DMS53 treated with DMSO at 0.1 percent for 48 hours (cell line): Measurements from ENCODE around the gene DLGAP4.

Experiments used
- DNase-seq: peaks from one replicate; lab custom pipeline; 2025; ENCODE audit not compliant: unreplicated experiment; lab: John Stamatoyannopoulos, UW

Gene DLGAP4, protein sequence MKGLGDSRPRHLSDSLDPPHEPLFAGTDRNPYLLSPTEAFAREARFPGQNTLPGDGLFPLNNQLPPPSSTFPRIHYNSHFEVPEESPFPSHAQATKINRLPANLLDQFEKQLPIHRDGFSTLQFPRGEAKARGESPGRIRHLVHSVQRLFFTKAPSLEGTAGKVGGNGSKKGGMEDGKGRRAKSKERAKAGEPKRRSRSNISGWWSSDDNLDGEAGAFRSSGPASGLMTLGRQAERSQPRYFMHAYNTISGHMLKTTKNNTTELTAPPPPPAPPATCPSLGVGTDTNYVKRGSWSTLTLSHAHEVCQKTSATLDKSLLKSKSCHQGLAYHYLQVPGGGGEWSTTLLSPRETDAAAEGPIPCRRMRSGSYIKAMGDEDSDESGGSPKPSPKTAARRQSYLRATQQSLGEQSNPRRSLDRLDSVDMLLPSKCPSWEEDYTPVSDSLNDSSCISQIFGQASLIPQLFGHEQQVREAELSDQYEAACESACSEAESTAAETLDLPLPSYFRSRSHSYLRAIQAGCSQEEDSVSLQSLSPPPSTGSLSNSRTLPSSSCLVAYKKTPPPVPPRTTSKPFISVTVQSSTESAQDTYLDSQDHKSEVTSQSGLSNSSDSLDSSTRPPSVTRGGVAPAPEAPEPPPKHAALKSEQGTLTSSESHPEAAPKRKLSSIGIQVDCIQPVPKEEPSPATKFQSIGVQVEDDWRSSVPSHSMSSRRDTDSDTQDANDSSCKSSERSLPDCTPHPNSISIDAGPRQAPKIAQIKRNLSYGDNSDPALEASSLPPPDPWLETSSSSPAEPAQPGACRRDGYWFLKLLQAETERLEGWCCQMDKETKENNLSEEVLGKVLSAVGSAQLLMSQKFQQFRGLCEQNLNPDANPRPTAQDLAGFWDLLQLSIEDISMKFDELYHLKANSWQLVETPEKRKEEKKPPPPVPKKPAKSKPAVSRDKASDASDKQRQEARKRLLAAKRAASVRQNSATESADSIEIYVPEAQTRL

DNA sequence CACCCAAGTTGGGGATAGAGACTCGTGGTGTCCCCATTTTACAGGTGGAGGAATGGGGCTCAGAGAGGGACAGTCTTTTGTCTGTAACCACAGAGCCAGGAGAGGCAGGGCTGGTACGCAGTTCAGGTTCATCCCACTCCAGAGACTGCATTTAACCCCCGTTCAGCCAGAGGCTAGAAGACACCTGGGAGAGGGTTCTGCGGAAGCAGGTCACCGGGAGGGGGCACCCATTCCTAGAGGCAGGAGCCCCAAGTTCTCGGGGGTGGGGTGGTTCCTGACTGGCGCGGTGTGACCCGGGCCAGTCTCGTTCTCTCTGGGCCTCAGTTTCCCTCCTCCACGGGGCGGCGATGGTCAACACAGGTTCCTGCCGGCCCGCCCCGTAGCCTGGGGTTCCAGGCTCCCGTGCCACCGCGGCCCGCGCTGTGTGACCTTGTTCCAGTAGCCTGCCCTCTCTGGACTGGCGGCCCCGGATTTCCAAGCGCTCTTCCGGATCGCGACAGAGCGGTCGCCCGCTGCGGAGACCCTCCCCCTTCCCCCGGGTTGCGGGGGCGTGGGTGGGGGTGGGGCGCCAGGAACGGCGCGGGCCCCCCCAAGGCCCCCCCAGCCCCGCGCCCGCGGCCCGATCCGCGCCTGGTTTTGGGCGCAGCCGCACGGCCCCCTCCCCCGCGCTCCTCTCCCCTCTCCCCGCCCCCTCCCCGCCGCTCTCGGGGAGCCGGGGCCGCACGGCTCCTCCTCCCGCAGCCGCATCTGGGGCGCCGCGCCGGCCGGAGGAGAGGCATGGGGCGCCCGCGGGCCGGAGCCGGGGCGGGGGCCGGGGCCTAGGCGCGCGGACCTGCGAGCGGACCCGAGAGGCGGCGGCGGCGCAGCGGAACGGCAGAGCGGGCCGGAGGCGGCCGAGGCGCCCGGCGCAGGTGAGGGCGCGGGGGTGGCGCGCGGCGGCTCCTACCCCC, at the start of gene DLGAP4:
Gene DLGAP4 (plus strand): TSS at position 738 of the 950 bp plus-strand sequence. CDS start 125,379 bp downstream, outside the sequence.
- DNase-seq = no peak

DNA sequence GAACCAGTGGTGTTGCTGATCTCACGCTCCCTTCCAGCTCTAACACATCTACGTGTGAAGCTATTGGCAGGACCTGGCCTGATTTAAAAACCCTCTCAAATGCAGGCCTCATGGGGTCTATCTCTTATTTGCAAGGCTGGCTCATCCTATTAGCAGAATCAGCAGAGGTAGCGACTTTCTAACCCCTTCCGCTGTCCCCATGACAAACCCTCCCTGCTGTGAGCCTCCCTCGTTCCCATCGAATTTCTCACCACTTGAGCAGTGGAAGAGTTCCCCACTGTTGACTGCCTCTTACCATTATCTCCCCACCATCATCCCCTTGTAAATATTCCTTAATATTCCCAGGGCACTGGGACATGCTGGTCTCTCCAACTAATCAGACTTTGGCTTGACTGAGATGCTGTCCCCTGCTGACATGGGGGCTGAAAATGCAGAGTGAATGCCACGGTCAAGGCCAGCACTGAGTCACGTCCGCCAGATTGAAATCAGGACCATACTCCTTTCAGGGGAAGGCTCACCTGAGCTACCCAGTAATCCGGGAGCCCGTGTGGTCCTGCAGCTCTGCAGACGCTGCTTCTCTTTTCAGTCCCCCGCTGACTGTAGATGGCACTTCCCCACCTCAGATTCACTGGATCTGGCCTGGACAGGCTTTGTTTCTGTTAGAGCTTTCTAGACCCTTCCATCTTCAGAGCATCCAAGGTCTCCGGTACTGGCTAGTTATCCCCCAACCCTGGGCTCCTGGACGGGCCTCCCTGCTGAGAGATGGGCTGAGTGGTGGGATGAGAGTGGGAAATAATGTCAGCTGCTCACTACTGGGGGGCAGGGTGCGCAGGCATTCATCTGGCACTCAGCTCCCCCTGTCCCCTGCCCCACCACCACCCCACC, 46.7 kb upstream of the DLGAP4 start:
- DNase-seq = no peak

DNA sequence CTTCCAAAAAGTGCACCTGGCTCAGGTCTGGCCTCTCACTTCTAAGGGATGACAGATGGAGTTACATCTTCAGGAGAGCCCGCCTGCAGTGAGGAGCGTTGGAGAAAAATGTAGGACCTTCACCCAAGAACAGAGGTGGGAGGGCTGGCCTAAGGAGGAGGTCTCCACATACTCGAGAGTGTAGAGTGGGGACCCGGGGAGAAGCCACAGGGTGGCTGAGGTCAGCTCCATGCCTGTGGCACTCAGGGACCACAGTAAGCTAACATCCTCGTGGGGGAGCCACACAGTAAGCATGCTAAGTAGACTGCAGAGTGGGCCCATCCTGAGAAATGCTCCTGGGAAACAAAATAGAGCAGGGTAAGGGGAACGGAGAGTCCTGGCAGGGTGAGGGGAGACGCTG, 45.8 kb upstream of the DLGAP4 start:
- no peak for DNase-seq

DNA sequence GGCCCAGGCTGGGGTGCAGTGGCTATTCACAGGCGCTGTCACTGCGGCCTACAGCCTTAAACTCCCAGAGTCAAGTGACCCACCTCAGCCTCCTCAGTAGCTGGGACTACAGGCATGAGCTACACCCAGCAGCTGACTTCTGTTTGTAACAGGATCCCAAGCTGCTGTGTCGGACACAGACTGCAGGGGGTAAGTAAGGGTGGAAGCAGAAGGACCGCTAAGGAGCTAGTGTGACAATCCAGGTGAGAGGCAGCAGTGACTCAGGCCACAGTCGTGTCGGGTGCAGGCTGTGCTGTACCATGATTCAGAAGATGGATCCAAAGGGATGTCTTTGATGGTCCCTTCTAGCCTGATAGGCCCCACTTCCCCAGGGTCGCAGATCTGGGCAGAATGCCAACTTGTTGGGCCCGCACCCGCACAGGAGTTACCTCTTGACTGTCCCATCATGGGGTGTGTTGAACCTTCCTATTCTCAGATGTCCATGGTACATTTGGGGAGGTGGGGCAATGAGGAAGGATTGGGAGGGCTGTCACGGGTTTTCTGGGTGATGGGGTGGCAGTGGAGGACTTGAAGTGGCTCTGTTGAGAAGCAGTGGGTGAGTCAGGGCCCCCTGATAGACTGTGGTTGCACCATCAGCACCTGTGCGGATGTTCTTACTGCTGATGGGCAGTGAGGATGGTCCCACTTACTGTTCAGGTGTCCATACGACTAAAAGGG, 44.6 kb upstream of the DLGAP4 start:
- DNase-seq = no peak

DNA sequence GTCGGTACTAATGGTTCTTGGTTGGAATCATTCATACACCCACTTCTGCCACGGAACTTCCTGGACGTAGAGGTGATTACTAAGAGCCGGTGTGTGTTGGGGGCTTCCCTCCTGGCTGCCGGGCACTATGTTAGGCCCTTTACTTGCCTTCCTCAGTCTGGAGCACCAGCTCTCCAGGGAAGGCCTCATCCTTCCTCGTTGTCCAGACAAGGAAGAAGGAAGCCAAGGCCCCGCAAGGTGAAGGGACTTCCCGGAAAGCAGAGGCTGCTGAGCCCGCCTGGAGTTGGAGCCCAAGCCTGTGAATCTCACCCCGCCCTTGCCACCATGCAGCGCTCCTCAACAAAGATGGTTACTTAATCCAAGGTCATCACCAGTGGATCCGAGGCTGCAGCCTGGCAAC, 43.7 kb upstream of the DLGAP4 start:
- no peak for DNase-seq

DNA sequence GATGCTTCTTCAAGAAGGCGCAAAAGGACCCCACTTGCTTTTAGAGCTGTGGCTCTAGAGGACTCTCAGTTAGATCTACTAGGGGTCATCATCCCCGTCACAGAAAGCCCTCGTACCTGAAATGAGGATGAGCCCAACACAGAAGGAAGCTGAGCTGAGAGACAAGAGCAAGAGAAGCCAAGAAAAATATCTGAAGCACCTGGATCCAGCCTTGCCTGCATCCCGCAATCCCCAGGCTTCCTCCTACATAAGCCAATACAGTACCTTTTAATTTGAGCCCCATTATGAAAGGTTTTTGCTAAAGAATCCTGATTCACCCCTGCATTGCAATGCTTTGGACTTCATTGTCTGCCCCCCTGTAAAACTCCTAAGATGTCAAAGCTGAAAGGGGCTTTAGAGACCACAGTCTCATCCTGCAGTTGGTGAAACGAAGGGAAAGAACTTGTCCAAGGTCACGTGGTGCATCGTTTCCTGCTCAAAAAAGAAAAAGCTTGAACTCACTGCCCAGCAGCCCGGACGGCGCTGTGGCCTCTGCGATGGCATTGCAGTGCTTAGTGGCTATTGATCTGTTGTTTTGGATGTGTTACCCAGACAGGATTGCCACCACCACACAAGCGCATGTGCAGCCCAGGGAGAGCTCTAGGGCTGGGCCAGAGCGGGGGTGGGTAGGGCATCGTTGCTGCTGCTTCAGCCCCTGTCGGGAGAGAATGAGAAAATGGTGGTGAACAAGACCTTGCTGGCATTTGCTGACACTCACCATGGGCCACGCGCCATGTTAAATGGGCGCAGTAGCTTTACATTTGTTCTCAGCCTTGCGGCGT, 41.5 kb upstream of the DLGAP4 start:
- DNase-seq = no peak

DNA sequence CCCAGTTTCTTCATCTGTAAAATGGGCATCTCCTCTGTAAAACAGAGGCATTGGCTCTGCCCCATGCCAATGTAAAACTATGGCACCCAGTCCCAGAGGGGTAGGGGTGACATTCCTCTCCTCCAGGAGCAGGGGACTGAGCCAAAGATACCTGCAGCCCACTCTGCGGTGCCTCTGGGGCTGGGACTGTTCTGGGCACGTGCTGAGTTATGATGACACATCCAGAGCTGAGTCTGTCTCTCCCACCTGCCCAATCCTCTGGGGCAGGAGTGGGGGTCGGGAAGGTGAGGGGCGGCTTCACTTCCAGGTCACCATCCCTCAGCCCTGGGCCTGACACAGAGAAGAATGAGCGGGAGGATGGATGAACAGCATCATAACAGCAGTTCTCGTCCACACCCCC, 40.0 kb upstream of the DLGAP4 start:
- DNase-seq = no peak

DNA sequence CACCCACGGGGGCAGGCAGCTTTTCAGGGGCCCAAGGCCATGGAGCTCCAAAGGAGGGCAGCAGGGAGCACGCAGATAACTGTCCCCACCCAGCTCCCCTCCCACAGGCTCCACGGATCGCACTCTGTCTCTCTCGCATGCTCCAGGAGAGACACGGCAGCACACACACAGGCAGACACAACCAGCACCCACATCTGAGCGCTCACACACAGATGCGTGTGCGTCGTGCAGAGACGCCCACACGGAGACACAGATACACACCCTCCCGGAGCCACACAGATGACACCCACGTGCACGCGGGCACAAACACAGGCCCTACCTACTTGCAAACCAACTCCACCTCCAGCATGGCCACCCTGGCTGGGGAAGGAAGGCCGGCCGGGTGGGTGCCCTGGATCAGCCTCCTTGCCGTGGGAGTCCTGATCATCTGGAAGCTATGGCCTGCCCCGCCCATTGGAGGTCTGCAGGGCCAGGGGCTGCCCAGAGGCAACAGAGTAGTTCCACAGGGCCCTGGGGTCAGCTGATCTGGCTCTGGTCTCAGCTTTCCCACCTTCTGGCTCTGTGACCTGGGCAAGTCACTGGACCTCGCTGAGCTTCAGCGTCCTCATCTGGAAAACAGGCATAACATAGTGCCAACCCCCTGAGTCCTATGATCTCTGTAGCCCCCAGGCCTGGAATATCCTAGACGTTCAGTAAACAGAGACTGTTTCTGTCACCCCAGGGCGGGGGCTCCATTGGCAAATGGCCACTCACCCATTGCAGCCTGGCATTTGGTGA, 38.3 kb upstream of the DLGAP4 start:
- no peak for DNase-seq

DNA sequence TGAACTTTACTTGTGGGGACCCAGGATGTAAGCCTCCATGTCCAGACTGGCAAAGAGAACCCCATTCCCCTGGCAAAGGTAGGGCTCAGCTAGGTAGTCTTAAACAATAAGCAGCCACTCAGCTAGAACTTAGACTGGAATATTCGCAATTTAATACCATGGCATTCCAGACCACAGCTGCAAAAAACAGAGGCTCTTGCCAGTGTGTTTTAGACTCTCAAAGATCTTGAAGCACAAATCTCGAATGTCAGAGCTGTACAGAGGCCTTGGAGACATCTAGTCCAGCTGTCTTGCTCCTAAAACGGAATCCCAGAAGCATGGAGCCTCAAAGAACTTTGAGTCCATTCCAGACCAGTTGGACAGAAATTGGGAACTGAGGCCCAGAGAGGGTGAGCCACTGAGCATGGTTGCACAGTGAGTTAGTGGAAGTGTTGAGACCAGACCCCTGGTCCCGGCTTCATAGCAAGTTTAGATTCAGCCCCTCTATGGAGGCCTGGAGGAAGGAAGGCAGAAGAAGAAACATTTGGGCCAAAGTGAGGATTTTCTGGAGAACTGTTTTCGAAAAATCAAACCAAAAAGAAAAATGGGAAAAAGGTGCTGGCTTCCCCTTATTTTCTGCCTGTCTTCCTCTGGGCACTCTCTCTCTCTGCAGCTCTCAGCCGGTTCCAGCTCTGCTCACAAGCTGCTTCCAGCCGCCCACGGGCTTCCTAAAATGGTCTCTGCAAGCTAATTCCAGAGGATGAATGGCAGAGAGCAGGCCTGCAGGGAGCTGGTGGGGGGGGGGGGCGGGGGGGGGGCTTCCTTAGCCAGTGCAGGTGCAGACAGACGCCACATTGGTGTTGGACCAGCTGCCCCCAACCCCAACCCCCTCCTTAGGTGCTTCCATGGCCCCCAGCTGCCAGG, 37.4 kb upstream of the DLGAP4 start:
- DNase-seq = no peak

DNA sequence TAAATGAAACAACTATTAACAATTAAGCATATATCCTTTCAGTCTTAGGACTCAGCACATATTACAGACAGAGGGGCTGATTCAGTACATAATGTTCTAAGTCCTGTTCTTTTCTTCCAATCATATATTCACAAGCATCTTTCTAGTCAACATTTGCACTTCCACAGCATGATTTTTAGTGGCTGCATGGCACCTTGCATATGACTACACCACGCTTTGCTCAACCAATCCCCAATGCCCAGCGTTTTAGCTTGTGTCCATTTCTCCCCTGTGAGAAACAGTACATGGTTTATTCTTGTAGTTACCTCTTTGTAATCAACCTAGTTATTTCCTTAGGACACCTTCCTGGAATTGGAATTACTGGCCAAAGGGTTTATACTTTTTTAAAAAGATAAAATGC, 36.6 kb upstream of the DLGAP4 start:
- no peak for DNase-seq

DNA sequence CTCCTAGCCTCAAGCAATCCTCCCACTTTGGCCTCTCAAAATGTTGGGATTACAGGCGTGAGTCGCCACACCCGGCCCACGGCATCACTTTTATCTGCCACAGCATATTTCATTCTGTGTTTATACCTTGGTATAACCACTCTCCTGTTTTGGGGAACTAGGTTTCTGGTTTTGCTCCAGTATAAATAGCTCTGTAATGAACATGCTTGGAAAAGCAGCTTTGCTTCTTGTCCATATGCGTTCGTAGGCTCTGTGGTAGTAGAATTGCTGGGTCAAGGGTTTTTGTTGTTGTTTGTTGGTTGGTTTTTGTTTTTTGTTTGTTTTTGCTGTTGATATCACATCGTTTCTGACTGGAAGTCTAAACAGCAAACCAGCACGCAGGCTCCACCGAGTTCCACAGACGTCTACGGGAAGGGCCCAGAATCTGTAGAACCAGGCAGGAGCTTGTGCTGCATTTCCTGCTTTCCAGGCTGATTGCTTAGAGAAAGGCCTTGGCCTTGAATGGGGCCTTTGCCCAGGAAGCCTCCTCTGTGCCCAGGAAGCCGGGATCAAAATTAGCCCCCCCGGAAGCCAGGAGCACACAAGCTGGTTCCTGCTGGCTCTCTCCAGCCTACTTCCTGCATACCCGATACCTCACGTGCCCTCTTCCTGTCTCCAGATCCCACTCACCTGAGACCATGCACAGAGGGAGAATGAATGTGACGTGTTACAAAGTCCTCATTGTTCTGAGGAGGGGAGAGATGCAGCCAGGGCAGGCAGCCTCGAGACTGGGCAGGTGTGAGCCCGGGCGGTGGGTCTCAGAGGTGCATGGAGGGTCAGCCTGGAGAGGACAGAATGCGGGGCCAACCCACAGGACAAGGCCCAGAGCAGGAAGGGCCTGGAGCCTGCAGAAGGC, 35.1 kb upstream of the DLGAP4 start:
- no peak for DNase-seq

DNA sequence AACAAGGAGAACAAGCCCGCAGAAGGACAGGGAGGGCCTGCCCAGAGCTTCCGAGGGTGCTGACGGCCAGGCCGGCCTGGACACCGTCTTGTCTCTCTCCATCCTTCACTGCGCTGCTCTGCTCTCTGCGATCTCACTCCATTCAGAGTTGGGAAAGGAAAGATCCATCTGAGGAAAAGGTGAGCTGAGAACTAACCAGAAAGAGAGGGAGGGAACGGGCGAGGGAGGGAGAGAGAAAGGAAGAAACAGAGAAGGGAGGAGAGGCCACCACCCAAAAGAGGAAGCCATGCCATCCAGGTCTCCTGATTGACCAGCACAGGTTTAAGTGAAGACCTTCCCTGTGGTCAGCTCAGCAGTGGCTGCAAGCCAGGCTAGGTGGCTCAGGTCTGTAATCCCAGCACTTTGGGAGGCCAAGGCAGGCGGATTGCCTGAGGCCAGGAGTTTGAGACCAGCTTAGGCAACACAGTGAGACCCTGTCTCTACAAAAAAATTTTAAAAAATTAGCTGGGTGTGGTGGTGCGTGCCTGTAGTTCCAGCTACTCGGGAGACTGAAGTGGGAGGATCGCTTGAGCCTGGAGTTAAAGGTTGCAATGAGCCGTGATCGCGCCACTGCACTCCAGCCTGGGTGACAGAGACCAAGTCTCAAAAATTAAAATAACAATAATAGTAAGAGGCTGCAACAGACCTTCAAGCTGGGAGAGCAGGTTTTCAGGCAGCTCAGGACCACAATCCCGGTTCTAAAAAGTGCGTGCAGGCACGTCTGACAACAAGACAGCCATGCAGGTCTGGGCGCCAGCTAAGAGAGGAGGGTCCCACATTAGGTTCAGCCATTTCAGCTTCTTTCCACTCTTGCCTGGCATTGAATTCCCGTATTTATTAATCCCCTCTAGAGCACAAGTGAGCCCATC, 34.2 kb upstream of the DLGAP4 start:
- DNase-seq = no peak

DNA sequence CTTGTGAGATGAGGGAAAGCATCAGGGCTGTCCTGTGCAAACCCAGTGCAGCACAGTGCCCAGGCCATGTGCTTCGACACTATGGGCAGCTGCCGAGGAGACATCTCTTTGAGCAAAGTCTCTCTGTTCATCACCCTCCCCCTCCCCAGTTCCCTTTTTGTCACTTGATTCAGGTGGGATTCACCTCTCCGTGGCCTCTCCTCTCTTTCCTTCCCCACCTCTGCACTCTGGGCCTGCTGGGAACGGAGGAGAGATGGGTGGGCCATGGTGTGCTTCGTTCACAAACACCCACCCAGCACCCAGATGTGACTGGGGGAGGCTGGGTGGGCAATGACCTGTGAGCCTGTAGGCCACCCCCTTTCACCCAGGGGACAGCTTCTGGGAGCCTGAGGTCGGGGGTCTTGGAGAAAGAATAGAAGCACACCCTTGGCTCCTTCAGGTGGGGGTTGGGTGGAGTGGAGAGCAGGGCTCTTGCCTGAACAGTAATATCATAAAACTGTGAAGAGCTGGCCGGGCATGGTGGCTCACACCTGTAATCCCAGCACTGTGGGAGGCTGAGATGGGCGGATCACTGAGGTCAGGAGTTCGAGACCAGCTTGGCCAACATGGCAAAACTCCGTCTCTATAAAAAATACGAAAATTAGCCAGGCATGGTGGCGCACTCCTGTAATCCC, 33.5 kb upstream of the DLGAP4 start:
- no peak for DNase-seq
